ENCODE measurements around the gene SYNJ2. TPM values are rescaled to one million over a fixed set of nuclear protein-coding genes. Genes with fewer than 3 reads are reported as not detected.

Gene SYNJ2
- total RNA-seq, 1 donor from 2014 or later: 8.3 TPM

- Histone ChIP-seq H3K27me3 (no peaks in the 10 kb centered on the region), H3K9me3 (no peaks in the 10 kb centered on the region), H3K27ac (no peak overlapping the region), H3K36me3 (no peaks in the 10 kb centered on the region), H3K4me1 (no peaks in the 10 kb centered on the region), H3K4me3 (no peak overlapping the region)
- no peak for TF ChIP-seq CTCF (IDR thresholded peaks at IDR 0.05)
- TF ChIP-seq POLR2AphosphoS5 (IDR thresholded peaks at IDR 0.05; ENCODE audit: insufficient read depth in 1 of 2, low read depth in 1 of 2): no peak
- TF ChIP-seq POLR2A (IDR thresholded peaks at IDR 0.05): no peak
- intact Hi-C loops (cut with DNase I): no loop called here
- DNase-seq (ENCODE audit: extremely low spot score in 2 of 2): no peak
Measured at GRCh38 chr6:158050955-158051354, 69.3 kb downstream of the SYNJ2 start.

- Histone ChIP-seq H3K27ac (no peak overlapping the region), H3K27me3 (no peaks in the 10 kb centered on the region), H3K9me3 (no peaks in the 10 kb centered on the region), H3K4me3 (no peak overlapping the region), H3K36me3 (no peaks in the 10 kb centered on the region), H3K4me1 (no peaks in the 10 kb centered on the region)
- DNase-seq (ENCODE audit: extremely low spot score in 2 of 2): no peak
- TF ChIP-seq CTCF (IDR thresholded peaks at IDR 0.05): no peak
- TF ChIP-seq POLR2A (IDR thresholded peaks at IDR 0.05): no peak
- TF ChIP-seq POLR2AphosphoS5 (IDR thresholded peaks at IDR 0.05; ENCODE audit: insufficient read depth in 1 of 2, low read depth in 1 of 2): no peak
- intact Hi-C loops (cut with DNase I): no loop called here
Measured at GRCh38 chr6:158051968-158052367, 70.3 kb downstream of the SYNJ2 start.

- Histone ChIP-seq H3K4me1 (peaks cover 9% of the 10 kb centered on the region), H3K27me3 (no peaks in the 10 kb centered on the region), H3K9me3 (no peaks in the 10 kb centered on the region), H3K4me3 (no peak overlapping the region), H3K27ac (no peak overlapping the region), H3K36me3 (no peaks in the 10 kb centered on the region)
- intact Hi-C loops (cut with DNase I): no loop called here
- TF ChIP-seq CTCF (IDR thresholded peaks at IDR 0.05) (no peak), POLR2A (IDR thresholded peaks at IDR 0.05) (no peak), POLR2AphosphoS5 (IDR thresholded peaks at IDR 0.05; ENCODE audit: insufficient read depth in 1 of 2, low read depth in 1 of 2) (no peak)
- DNase-seq (ENCODE audit: extremely low spot score in 2 of 2): no peak
Measured at GRCh38 chr6:158053377-158054313, 72.0 kb downstream of the SYNJ2 start.

- H3K4me3 ChIP-seq: no peak overlapping the region
- TF ChIP-seq POLR2A (IDR thresholded peaks at IDR 0.05): no peak
- TF ChIP-seq POLR2AphosphoS5 (IDR thresholded peaks at IDR 0.05; ENCODE audit: insufficient read depth in 1 of 2, low read depth in 1 of 2): no peak
- TF ChIP-seq CTCF (IDR thresholded peaks at IDR 0.05): no peak
- no peak for DNase-seq (ENCODE audit: extremely low spot score in 2 of 2)
- peak overlapping the region; percentile 70 for H3K27ac ChIP-seq
- intact Hi-C loops (cut with DNase I): no loop called here
- no peaks in the 10 kb centered on the region for H3K27me3 ChIP-seq
- no peaks in the 10 kb centered on the region for H3K36me3 ChIP-seq
- H3K9me3 ChIP-seq: no peaks in the 10 kb centered on the region
- peaks cover 29% of the 10 kb centered on the region for H3K4me1 ChIP-seq
Measured at GRCh38 chr6:158056355-158056754, 74.7 kb downstream of the SYNJ2 start.

GRCh38 chr6:158056804-158057203 lies 75.1 kb downstream of the SYNJ2 start:
- Histone ChIP-seq H3K9me3 (no peaks in the 10 kb centered on the region), H3K4me3 (no peak overlapping the region), H3K4me1 (peaks cover 32% of the 10 kb centered on the region), H3K27me3 (no peaks in the 10 kb centered on the region), H3K27ac (peak overlapping the region; percentile 70), H3K36me3 (no peaks in the 10 kb centered on the region)
- intact Hi-C loops (cut with DNase I): no loop called here
- TF ChIP-seq POLR2A (IDR thresholded peaks at IDR 0.05) (no peak), CTCF (IDR thresholded peaks at IDR 0.05) (no peak), POLR2AphosphoS5 (IDR thresholded peaks at IDR 0.05; ENCODE audit: insufficient read depth in 1 of 2, low read depth in 1 of 2) (no peak)
- DNase-seq (ENCODE audit: extremely low spot score in 2 of 2): no peak
